Gastrocnemius medialis (tissue), 4 donors: Measurements from ENCODE around the gene MTA1.

ENCODE experiments used
- CTCF ChIP-seq, 5 experiments: fragments of 450-650 bp in 3 of 5; fragments of 200-600 bp in 2 of 5; sonication (generic) in 2 of 5; IDR thresholded peaks in 4 of 5; conservative IDR thresholded peaks in 1 of 5; 1 replicate in 4 of 5; 2 replicates in 1 of 5; pipeline ENCODE4 v1.5.1; 2016 to 2019; ENCODE audit warnings: antibody characterized with exemption in 5 of 5, mild to moderate bottlenecking in 3 of 5, moderate library complexity in 3 of 5
- POLR2A ChIP-seq, 2 donors: fragments of 450-650 bp; IDR thresholded peaks; one replicate each; pipeline ENCODE4 v1.6.1; 2017; ENCODE audit warnings: antibody characterized with exemption in 2 of 2, mild to moderate bottlenecking in 2 of 2, moderate library complexity in 2 of 2

GRCh38 chr14:105385322-105385637, 34.3 kb upstream of the MTA1 start:
- TF ChIP-seq CTCF (IDR thresholded peaks at IDR 0.05 in 4 of 5, conservative IDR thresholded peaks at IDR 0.05 in 1 of 5) (no peak), POLR2A (IDR thresholded peaks at IDR 0.05) (no peak)
